Coronary artery (tissue), 2 donors: Measurements from ENCODE around the gene SLCO2B1.
A peak's percentile ranks its signal among the peaks of the same experiment; 100 is the strongest.

ENCODE experiments used
- DNase-seq: peaks from one replicate; pipeline ENCODE4 v3.0.0-alpha.2; 2017; ENCODE audit warnings: low spot score
- H3K27ac ChIP-seq, 2 donors: fragments of 200-600 bp; sonication (generic); one replicate each; pipeline ENCODE4 v1.5.1; 2016 to 2019
- H3K4me3 ChIP-seq: fragments of 200-600 bp; sonication (generic); 2 replicates; pipeline ENCODE4 v1.5.1; 2016; ENCODE audit warnings: mild to moderate bottlenecking, moderate library complexity
- TF ChIP-seq, protein P1 (sequence below): fragments of 200-600 bp; sonication (generic); IDR thresholded peaks from one replicate; pipeline ENCODE4 v1.5.1; 2019; ENCODE audit warnings: antibody characterized with exemption

Gene SLCO2B1

DNA sequence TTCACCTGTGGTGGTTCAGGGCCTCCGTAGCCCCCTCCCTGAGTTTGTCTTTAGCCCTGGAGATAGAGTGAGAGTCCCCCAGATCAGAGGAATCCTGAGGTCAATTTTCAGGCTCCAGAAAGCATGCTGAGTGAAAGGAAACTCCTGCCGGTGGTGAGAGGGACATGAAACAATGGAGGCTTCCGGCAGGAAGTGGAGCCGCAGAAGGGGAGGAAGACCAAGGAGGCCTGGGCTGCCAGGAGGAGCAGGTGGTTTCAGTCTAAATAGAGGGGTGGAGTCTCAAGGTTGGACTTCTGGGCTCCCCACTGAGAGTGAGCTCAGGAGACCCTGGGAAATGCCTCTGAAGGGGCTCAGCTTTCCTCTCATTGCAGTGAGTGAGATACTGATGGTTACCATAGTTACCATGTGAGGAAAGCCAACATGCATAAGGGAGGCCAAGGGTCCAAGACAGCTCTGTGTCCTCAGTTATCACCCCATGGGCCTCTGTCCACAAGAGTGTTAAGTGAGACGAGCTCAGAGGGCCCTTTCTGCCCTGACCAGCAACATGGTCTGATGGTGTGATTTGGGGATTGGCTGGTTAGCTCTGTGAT is 10.7 kb downstream of the SLCO2B1 start:
- no peak for DNase-seq
- H3K27ac ChIP-seq, result no peak overlapping the region
- H3K4me3 ChIP-seq, result no peak overlapping the region
- TF ChIP-seq, protein P1, sequence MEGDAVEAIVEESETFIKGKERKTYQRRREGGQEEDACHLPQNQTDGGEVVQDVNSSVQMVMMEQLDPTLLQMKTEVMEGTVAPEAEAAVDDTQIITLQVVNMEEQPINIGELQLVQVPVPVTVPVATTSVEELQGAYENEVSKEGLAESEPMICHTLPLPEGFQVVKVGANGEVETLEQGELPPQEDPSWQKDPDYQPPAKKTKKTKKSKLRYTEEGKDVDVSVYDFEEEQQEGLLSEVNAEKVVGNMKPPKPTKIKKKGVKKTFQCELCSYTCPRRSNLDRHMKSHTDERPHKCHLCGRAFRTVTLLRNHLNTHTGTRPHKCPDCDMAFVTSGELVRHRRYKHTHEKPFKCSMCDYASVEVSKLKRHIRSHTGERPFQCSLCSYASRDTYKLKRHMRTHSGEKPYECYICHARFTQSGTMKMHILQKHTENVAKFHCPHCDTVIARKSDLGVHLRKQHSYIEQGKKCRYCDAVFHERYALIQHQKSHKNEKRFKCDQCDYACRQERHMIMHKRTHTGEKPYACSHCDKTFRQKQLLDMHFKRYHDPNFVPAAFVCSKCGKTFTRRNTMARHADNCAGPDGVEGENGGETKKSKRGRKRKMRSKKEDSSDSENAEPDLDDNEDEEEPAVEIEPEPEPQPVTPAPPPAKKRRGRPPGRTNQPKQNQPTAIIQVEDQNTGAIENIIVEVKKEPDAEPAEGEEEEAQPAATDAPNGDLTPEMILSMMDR, result no peak

DNA sequence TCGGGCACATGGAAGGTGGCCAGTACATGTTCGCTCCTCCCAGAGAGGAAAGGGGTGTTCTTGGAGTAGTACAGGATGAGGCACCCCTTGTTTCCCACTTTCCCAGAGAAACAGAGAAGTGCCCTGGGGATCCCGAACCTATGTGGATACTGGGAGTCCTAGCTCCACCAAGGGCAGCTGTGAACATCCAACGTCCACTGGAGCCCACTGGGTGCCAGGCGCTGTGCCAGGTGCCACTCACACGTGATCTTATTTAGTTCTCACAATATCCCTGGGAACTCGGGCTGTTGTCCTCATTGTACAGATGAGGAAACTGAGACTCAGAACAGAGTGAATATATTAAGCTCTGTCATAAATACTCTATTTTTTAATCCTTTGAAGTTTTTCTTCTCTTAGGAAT is 12.0 kb downstream of the SLCO2B1 start:
- DNase-seq, result no peak
- no peak overlapping the region for H3K4me3 ChIP-seq
- TF ChIP-seq, protein P1, result no peak
- no peak overlapping the region for H3K27ac ChIP-seq

DNA sequence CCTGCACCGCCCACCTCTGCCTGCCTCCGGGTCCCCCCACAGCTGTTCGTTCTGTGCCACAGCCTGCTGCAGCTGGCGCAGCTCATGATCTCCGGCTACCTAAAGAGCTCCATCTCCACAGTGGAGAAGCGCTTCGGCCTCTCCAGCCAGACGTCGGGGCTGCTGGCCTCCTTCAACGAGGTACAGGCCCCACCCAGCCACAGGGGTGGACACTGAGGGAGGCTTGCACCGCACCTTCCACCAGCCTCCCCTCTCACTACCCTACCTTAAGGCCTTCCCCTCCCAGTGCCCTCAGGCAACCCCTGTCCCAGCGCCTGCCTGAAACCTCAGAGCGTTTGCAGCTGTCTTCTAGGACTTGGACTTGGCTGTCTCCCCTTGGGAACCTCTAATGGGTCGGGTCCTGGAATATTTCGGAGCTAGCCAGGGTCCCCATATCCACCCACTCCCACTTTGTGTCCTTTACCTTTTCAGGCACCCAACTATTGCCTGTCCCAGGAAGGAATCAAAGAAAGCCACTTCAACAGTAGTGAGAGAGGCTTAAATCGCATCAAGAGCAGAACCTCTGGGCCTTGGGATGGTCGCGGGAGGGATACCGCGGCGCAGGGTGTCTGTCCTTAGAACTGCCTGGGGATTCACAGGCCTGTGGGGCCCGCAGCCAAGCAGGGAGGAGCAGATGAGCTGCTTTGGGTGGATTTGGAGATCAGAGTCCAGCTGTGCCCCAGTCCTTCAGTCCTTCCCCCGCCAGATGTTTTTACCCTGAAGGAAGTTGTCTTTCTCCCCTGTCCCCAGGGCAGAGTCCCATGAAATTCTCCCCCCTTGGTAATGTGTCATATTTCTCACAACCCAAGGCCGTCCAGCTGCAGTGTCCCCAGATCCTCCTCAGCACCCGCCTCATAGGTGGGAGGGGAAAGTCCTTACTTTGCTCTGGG is 13.3 kb downstream of the SLCO2B1 start:
- TF ChIP-seq, protein P1, result no peak
- no peak for DNase-seq
- Histone ChIP-seq H3K4me3 (no peak overlapping the region), H3K27ac (no peak overlapping the region)

DNA sequence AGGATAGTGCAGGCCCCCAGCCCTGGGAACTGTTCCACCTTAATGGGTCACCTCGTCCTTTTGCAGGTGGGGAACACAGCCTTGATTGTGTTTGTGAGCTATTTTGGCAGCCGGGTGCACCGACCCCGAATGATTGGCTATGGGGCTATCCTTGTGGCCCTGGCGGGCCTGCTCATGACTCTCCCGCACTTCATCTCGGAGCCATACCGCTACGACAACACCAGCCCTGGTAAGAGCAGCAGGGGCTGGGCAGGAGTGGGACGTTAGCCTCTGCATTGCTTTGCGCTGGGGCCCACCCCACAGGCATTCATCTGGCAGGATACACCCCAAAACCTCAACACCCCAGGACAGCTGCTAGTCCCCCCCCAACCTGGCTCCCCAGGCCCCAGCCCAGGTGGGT is 14.8 kb downstream of the SLCO2B1 start:
- H3K27ac ChIP-seq, result no peak overlapping the region
- TF ChIP-seq, protein P1, result no peak

DNA sequence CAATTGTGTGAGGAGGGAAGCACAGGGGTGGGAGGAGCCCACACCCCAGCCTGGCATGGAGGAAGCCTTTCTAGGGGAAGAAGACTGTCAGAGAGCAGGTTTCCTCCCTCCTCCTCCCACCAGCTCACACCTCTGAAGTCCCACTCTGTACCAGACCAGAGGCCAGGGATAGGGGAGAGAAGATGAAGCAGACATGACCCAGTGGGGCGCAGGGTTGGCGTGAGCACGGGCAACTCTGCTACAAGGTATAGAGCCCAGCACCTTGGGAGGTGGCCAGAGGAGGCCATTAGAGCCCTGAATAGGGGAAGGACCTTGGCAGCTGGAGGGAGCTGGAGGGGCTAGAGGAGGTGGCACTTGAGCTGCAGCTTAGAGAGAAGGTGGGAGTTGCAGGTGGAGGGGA is 15.9 kb downstream of the SLCO2B1 start:
- TF ChIP-seq, protein P1, result no peak
- Histone ChIP-seq H3K27ac (peak overlapping the region in 1 of 2 donors; percentile 28), H3K4me3 (no peak overlapping the region)
- no peak for DNase-seq

More for the DNA sequence above, 14.8 kb downstream of the SLCO2B1 start:
- DNase-seq, result no peak
- no peak overlapping the region for H3K4me3 ChIP-seq

DNA sequence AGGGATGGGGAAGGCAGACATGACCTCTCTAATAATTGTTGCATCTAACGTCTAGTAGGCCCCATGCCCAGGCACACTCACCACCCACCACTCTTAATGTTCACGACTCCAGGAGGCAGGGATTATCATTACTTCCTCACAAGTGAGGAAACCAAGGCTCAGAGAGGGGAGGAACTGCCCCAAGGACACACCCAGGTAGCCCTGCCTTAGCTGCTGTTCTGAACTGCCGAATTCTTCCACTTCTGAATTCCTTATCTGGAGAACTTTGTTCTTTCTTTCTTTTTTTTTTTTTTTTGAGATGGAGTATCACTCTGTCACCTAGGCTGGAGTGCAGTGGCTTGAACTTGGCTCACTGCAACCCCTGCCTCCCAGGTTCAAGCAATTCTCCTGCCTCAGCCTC is 16.7 kb downstream of the SLCO2B1 start:
- no peak for DNase-seq
- Histone ChIP-seq H3K27ac (no peak overlapping the region), H3K4me3 (no peak overlapping the region)
- TF ChIP-seq, protein P1, result no peak
